ENCODE results near the gene POLA2. TPM values are rescaled to one million over a fixed set of nuclear protein-coding genes. Genes with fewer than 3 reads are reported as not detected.
"Not testable (repeated sequence)": the region's sequence is repeated elsewhere in the genome, so short reads cannot be mapped to it uniquely, and the experiment has no call there.

The POLA2 gene
- 11.2 TPM for total RNA-seq

- ATAC-seq = peak; percentile 98
These were observed at the start of gene POLA2 for GRCh38 chr11:65261591-65262380. TSS of gene POLA2 (plus strand) at chr11:65261962. CDS start at chr11:65262293, 331 bp downstream.

- no peak for ATAC-seq
These were observed 49.4 kb upstream of the POLA2 start for GRCh38 chr11:65212226-65212801.

GRCh38 chr11:65213322-65214211 lies 48.2 kb upstream of the POLA2 start:
- ATAC-seq = peak; percentile 19

GRCh38 chr11:65214212-65214845 lies 47.4 kb upstream of the POLA2 start:
- no peak for ATAC-seq

GRCh38 chr11:65215441-65216076 lies 46.2 kb upstream of the POLA2 start:
- ATAC-seq = peak; percentile 25

GRCh38 chr11:65216830-65217229 lies 44.9 kb upstream of the POLA2 start:
- ATAC-seq = no peak

- ATAC-seq = no peak
These were observed 44.0 kb upstream of the POLA2 start for GRCh38 chr11:65217441-65218423.

- no peak for ATAC-seq
These were observed 43.3 kb upstream of the POLA2 start for GRCh38 chr11:65218446-65218845.

- ATAC-seq = no peak
These were observed 41.9 kb upstream of the POLA2 start for GRCh38 chr11:65219930-65220213.

GRCh38 chr11:65221026-65221425 lies 40.7 kb upstream of the POLA2 start:
- no peak for ATAC-seq

- ATAC-seq = no peak
These were observed 38.8 kb upstream of the POLA2 start for GRCh38 chr11:65223011-65223410.

GRCh38 chr11:65224930-65225278 lies 36.9 kb upstream of the POLA2 start:
- ATAC-seq = peak; percentile 81

GRCh38 chr11:65225279-65226102 lies 36.3 kb upstream of the POLA2 start:
- ATAC-seq = peak; percentile 85

- no peak for ATAC-seq
These were observed 35.7 kb upstream of the POLA2 start for GRCh38 chr11:65226103-65226442.

- ATAC-seq = no peak
These were observed 33.9 kb upstream of the POLA2 start for GRCh38 chr11:65227879-65228278.

GRCh38 chr11:65236194-65237059 lies 25.3 kb upstream of the POLA2 start:
- ATAC-seq = peak; percentile 43

- ATAC-seq = not testable (repeated sequence)
These were observed 23.5 kb upstream of the POLA2 start for GRCh38 chr11:65238302-65238701.

GRCh38 chr11:65241134-65241533 lies 20.6 kb upstream of the POLA2 start:
- no peak for ATAC-seq

GRCh38 chr11:65241692-65242091 lies 20.1 kb upstream of the POLA2 start:
- peak; percentile 26 for ATAC-seq

Data from esophagus mucosa (tissue), 1 donor.